Measurements from ENCODE around the gene ALPP.
"Not testable (repeated sequence)": the region's sequence is repeated elsewhere in the genome, so short reads cannot be mapped to it uniquely, and the experiment has no call there.

Gene ALPP

GRCh38 chr2:232382331-232383225, 4.0 kb downstream of the ALPP start:
- DNase-seq = no peak

DNA sequence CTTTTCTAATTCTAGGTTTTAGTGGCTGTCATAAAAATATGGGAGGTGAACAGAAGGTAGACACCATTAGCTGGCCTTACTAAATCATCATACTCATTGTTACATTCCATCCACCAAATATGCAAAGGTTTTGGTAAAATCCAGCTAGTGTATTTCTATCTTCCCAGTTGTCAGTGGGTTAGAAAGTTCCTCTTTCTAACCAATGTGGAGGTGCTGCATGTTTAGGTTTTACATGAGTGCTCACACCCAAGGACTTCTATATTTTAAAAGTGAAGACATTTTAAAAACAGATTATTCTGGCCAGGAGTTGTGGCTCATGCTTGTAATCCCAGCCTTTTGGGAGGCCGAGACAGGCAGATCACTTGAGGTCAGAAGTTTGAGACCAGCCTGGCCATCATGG, 5.9 kb downstream of the ALPP start:
- no peak for DNase-seq

- DNase-seq = not testable (repeated sequence)
These were observed 6.5 kb downstream of the ALPP start for GRCh38 chr2:232385058-232385457.

DNA sequence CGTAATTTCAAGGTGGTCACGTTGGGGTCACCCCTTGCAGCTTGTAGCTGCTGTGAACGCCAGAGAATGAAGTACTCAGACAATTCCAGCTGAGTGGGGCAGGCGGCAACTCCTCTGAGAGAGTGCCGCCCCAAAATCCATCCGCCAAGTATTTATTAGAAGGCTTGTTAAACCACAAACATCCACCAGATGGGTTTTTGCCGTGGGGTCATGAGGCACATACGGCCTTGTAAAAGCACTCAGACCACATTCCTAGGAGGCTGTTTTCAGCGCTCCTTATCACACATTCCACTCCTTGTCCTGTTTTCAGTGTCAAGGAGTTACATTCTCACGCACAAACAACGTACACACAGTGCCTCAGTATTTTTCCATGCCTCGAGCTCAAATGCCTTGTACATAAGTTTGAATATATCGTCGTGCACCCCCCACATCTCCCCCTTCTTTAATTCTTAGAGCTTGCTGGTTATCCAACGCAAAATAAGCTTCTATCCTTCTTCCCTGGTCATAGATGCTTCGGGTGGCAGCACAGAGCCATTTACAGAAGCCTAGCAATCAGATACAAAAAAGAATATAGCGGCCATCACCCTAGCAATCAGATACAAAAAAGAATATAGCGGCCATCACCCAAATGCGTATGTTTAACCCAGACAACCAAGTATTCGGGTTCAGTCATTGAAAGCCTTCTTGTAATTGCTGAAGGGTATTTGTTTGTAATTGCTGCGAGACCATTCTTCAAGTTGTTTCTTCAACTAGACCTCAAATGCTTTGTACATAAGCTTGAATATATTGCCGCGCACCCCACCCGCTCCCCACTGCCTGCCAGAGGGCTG, 7.3 kb downstream of the ALPP start:
- no peak for DNase-seq

DNA sequence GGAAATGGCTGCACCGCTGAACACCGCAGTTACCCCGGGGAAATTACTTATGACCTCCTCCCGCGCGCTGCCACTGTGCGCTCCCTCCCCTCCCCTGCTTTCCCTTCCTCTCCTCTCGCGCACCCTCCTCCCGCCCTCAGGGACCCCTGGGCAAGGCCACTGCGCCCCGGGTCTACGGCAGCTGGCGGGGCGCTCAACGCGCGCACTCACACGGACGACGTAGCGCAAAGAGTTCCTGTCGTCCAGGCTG, 7.9 kb downstream of the ALPP start:
- DNase-seq = no peak

- no peak for DNase-seq
These were observed 8.3 kb downstream of the ALPP start for GRCh38 chr2:232386740-232387450.

GRCh38 chr2:232387451-232388171, 9.1 kb downstream of the ALPP start:
- no peak for DNase-seq

- no peak for DNase-seq
These were observed 9.9 kb downstream of the ALPP start for GRCh38 chr2:232388324-232388891.

- no peak for DNase-seq
These were observed 10.8 kb downstream of the ALPP start for GRCh38 chr2:232389327-232389726.

- DNase-seq = no peak
These were observed 12.1 kb downstream of the ALPP start for GRCh38 chr2:232390661-232391060.

DNA sequence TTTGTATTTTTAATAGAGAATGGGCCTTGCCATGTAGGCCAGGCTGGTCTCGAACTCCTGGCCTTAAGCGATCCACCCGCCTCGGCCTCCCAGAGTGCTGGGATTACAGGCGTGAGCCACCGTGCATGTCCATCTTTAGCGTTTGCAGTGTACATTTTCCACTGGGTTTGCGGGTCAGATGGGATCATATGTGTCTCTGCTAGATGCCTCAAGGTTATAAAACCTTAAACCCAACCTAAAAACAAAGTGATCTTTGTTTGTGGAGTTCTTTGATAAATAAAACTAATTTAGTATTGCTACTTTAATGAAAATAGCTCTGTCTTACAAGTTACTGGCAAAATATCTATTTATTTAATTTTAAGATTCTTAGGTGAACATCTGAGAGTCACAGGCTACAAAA, 15.0 kb downstream of the ALPP start:
- no peak for DNase-seq

DNA sequence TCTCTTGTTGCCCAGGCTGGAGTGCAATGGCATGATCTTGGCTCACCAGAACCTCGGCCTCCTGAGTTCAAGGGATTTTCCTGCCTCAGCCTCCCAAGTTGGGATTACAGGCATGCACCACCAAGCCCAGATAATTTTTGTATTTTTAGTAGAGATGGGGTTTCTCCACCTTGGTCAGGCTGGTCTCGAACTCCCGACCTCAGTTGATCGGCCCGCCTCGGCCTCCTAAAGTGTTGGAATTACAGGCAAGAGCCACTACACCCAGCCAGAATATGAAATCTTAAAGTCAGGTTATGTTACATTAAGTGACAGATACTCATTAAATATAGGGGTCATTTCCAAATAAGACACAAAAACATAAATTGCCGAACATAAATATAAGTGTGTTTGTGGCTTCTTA, 15.9 kb downstream of the ALPP start:
- DNase-seq = not testable (repeated sequence)

DNA sequence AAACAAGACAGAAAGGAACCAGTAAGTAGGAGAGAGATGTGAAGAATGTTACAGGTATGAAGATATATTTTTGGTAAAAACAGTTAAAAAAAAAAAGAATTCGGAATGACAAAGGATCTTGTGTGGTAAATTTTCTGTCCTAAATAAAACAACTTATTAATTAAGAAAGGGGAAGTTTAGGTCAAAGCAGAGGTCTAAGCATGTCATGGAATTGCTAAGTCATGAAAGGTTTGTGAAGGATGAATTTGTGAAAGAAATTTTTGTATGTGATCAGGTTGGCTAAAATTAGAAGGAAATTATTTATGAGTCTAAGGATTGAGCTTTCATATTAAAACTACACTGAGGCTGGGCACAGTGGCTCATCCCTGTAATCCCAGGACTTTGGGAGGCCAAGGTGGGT, 17.0 kb downstream of the ALPP start:
- no peak for DNase-seq

DNA sequence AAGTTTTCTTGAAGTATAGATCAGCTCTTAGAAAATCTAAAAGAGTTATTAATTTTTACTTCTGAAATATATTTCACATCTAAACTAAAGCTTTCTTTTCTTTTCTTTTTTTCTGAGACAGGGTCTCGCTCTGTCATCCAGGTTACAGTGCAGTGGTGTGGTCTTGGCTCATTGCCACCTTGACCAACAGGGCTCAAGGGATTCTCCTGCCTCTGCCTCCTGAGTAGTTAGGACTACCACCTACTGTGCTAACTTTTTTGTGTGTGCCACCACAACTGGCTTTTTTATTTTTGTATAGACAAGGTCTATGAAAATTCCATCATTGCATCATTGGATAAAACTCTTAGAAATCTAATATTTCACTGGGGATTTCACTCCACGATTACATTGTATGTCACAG, 18.1 kb downstream of the ALPP start:
- no peak for DNase-seq

DNA sequence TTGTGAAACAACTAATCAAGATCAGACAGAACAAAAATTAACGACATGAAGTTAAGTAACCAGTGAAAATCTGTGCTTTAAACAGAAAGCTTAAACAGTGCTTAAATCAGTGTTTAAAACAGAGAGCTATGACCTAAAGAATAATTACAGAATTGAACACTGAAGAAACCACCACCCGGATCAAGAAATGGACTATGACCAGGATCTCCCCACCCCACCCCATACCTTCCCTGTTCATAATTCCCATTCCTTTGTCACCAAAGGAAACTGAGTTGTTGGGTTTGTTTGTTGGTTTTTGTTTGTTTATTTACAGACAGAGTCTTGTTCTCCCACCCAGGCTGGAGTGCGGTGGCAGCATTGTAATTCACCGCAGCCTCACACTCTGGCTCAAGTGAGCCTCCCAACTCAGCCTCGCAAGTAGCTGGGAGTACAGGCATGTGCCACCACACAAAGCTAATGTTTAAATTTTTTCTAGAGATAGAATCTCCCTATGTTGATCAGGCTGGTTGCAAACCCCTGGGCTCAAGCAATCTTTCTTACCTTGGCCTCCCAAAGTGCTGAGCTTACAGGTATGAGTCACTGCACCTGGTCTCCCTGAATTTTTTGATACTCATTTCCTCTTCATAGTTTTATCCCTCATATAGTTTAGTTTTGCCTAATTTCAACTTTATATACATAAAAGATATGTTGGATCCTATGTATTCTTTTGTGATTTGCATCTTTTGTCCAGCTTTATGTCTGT, 19.9 kb downstream of the ALPP start:
- DNase-seq = no peak

DNA sequence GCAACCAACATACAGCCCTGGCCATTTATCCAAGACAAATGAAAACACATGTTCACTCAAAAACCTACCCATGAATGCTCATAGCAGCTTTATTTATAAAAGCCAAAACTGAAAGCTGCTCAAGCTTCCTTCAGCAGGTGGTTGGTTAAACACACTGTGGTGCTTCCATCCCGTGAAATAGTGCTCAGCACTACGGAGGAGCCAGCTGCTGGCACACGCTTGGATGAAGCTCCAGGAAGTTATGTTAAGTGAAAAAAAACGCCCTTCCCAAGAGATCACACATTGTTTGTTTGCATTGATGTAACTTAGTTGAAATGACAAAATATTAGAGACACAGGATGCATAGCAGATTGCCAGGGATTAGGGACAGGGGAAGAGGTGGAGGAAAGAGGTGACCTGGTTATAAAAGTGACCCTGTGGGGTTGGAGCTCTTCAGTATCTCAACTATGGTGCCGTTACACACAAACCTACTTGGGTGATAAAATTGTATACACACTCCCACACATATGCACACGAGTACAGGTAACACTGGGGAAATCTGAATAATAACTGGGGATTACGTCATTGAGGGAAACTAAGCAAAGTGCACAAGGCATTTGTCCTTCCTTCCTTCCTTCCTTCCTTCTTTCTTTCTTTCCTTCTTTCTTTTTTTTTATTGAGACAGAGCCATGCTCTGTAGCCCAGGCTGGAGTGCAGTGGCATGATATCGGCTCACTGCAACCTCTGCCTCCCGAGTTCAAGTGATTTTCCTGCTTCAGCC, 21.9 kb downstream of the ALPP start:
- DNase-seq = no peak

DNA sequence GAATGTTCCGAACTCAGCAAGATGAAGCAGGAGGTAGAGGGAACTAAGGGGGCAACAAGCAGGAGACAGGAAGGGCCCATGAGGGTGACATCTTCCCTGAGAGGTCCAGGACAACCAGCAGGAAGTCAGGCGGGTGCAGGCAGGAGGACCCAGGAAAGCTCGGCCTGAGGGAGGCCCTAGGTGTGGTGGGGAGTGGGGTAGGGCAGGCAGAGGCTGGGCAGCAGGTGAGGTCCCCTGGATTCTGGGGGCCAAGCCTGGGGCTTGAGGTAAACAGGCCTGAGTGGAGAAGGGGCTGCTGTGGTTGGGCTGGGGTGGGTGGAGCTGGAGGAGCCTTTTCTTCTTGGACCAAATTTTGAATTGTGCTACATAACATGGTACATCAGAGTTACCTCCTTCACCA, 24.0 kb downstream of the ALPP start:
- DNase-seq = no peak

- no peak for DNase-seq
These were observed 27.5 kb downstream of the ALPP start for GRCh38 chr2:232405943-232406510.

DNA sequence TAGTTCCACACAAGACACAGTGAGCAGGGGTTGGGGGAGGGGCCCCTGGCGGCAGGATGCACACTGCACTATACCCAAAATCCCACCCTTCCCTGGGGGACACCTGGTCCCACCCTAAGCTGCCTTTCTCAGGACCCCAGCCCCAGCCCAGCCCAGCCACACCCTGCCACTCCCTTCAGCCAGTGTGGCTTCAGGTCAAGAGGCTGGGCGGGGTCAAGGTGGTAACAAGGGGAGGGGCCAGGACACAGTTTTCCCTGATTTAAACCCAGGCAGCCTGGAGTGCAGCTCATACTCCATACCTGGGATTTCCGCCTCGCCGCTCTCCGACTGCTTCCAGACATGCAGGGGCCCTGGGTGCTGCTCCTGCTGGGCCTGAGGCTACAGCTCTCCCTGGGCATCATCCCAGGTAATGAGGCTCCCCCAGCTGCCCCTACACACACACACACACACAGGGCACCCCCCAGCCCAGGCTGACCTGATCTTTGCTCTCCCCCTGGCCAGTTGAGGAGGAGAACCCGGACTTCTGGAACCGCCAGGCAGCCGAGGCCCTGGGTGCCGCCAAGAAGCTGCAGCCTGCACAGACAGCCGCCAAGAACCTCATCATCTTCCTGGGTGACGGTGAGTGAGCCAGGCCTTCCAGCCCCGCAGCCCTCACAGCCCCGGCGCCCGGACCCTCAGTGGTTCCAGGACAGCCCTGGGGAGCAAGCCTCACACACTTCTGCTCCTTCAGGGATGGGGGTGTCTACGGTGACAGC, 28.2 kb downstream of the ALPP start, which contains the start of gene ALPG:
TSS of gene ALPG (plus strand) at position 289 of the 755 bp plus-strand sequence. CDS start at position 340, 51 bp downstream.
- no peak for DNase-seq

Data from midbrain (tissue), 1 donor.